CD4-positive, alpha-beta T cell treated with Interleukin-4 for 1 hour (primary cell): ENCODE results near the gene MAP7.

ENCODE experiments used
- DNase-seq, 2 donors: peaks; one replicate each; pipeline ENCODE4 v3.0.0-alpha.2; 2020 to 2022

The MAP7 gene

GRCh38 chr6:136527831-136528230, 22.4 kb downstream of the MAP7 start:
- DNase-seq, result no peak

DNA sequence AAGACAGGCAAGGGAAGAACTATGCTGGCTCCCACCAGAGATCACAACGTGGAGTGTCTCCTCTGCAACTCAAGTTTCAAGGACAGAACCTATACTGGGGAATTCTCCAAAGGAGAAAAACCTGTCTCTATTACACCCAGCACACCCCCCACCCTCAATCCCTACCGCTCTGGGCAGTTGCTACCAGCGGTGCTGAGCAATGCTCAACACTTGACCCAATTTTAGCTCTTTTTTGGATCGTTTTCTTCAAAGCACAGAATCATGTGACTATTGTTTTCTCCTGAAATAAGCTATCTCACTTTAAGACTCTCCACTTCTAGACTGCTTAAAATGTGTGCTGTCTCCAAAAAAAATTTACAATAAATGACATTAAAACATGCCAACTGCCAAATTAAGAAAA, 23.3 kb downstream of the MAP7 start:
- DNase-seq, result no peak

DNA sequence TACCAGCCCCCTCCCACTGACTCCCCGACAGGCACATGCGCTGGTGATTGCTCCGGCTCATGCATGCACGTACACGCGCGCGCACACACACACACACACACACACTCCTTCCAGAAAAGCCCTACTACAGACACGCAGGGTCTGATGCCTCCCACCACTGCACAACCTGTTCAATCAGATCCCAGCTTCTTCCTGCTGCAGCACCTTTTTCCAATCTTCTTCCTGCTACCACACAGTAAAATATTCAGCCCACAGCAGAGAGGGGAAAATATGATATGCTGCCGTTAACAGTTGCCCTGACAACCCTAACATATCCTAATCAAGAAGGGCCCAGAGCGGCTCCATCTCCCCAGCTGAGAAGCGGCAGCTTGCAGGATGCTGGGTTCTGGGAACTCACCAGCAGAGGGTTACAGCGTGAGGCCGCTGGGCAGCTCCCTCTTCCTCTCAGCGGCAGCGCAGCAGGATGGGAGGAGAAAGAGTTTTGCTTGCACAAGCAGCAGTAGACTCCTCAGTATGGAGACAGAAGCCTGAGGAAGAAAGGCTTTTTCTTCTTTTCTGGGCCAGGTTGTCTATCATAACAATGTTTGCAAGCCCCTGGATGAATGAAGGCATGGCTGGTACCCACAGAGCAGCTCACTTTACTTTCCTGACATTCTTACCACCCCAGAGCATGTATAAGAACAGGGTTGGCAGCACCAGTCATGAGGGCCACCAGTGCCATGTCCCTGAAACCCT, 23.9 kb downstream of the MAP7 start:
- DNase-seq, result peak in 1 of 2 donors; percentile 32

- no peak for DNase-seq
Measured at GRCh38 chr6:136525586-136526195, 24.5 kb downstream of the MAP7 start.

DNA sequence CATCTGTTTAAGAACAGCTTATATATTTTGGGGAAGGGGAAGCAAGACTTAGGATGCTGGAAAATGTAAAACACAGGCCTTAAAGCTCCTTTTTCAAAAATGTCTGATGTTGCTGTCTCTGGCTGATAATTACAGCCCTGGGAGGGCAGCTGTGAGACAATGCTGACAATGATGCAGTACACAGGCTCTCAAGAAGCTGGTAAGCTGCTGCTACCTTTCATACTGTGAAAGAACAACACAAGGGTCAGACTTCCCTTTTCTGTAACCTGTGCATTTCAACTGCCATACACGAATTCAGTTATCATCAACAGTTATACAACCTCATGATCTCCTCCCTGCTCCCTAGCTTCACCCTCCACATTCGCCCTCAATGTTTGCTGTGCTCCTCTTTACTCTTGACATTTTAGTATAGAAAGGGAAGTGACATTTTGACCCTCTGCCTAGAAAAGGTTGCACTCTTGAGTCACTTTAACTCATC, 25.2 kb downstream of the MAP7 start:
- DNase-seq, result no peak

DNA sequence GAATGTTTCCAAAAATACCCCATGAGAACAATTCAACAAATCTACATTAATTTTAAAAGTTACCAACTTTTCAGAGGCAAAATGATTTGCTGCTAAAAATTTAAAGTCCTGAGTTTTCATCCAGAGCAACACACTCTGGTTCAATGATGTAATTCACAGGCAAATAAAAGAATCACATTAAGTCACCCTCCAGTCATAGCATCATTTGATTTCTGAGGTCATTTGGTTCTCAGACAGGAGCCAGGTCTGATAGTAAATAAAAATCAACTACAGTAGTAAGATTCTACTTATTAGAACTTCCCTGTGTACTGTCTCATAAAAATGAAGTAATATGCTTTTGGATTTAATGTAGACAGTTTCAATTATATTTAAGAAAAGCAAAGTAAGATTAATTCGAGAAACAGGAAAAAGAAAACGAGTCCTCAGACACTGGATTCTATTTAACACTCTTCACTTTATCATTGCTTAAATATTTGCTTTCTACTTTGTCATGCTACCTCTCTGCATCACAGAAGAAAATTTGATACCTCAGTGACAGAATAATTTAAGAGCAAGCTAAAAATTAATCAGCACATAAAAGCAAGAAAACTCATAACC, 25.8 kb downstream of the MAP7 start:
- DNase-seq, result no peak

DNA sequence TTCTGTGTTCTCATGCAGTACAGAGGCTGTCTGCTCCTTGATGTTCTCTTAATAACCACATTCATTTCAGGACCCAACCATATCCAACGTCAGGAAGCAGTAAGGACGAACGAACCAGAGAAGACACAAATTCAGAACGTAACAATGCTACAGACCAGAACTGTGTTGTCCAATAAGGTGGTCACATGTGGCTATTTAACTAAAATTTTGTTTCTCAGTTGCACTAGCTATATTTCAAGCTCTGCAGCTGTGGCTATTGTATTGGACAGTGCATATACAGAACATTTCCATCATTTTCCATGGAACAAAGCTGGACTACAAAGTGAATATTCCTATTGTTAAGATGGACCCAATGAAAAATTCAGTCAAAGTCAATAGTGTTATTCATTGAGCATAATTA, 27.0 kb downstream of the MAP7 start:
- DNase-seq, result no peak

- no peak for DNase-seq
Measured at GRCh38 chr6:136522636-136523035, 27.6 kb downstream of the MAP7 start.

GRCh38 chr6:136521911-136522310, 28.3 kb downstream of the MAP7 start:
- no peak for DNase-seq

GRCh38 chr6:136521427-136521826, 28.8 kb downstream of the MAP7 start:
- DNase-seq, result no peak

- DNase-seq, result no peak
Measured at GRCh38 chr6:136520517-136520916, 29.7 kb downstream of the MAP7 start.

DNA sequence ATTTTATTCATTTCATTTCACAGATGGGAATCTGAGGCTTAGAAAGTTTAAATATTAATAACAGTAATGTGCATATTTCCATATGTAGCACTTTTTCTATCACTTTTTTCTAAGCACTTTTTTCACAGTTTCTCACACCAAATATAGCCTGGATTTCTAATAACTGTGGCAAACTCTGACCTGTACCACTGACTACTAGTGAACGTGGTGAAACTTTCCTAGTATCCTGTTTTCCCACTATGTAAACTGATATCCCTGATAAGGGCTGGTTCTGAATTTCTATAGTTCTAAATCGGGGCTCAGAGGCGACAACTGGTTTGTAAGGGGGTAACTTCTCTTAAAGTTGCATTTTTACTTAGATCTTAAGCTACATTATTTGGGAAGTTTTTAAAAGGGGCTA, 32.6 kb downstream of the MAP7 start:
- DNase-seq, result no peak

DNA sequence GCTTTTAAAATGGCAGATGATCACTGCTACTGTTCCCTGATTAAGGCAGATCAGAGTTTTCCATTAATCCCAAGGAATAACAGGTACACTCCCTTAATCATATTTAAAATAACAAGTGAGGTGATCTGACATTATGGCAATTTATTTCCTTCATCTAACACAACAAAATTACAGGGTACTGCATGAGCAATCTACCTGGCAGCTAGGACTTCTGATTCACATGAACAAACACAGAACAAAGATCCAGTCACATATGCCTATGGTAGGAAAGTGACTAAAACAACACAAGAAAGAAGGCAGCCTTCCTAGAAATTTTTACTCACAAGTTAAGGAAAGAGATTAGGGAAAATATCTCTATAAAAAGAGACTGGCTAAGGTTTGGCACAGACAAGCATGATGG, 33.2 kb downstream of the MAP7 start:
- DNase-seq, result no peak

GRCh38 chr6:136514591-136514990, 35.6 kb downstream of the MAP7 start:
- no peak for DNase-seq

DNA sequence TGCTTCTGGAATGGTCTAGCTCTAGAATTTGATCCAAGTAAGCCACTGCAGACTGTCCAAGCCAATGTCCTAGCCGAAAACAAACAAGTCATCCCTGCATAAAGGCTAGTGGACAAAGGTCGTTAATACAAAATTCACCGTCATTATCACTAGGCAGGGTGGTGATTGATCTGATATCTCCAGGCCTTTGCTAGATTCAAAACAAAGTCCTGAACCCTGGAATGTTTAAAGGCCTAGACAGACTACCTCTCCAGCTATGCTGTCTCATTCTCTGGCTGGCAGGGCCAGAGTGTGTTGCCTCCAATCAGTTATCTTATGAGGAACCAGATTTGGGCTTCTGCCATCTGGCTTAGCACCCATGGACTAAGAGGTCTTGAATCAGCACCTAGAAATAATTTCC, 38.3 kb downstream of the MAP7 start:
- no peak for DNase-seq

- no peak for DNase-seq
Measured at GRCh38 chr6:136511397-136511796, 38.8 kb downstream of the MAP7 start.

DNA sequence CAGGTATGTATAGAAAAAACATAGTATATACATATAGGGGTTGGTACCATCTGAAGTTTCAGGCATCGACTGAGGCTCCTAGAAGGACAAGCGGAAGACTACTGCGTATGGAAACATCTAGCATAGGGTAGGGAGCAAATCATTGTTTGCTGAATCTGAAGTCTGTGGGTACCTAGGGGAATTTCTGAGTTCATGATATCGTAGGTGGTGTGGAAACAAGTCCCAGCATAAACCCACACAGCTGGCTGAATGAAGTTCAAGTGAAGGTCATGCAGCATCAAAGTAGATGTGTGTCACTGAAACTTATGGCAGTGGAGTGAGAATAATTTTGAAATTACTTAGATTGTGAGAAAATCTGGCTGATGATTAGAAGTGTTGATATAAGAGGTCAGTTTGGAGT, 39.4 kb downstream of the MAP7 start:
- no peak for DNase-seq

DNA sequence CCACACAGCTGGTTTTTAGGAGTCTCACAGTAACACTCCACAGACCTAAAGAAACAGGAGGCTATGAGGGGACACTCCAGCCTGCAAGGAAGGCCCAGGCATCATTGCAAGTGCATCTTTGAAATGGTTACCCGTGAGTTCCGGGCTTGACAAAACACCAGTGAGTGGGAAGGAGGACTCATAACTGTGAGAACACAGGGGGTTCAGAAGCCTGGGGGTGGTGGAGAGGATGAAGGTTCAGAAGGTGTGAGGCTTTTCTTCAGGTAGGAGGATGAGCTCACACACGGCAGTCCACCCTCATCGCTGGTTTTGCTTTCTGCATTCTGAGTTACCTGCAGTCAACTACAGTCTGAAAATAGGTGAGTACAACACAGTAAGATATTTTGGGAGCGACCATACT, 39.9 kb downstream of the MAP7 start:
- DNase-seq, result no peak

DNA sequence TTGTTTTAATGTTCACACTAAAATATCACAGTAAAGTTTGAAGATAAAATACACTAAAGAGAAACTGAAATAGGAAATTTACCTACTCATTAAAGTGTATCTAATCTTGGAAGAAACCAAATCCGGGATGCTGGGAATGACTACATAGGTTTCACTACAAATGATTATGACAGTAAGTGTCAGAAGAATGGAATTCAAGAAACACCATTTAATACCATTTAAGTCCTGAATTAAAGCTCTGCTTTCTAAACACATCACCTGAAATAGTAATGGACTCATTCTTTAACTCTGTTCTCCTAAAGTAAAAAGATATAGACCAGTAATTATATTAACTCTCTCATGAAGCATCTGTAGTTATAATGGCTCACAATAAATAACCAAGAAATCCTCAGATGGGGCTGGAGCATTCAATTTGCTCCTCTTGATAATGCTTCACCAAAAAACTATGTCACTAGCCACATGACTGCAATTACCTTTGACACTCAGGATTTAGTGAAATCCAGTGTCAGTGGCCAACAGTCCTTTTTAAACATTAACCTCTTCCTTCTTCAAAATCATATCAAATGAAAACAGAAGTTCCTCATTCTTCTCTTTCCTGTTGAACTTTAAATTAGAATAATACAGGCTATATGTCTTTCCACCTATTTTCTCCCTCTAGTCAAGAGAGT, 41.4 kb downstream of the MAP7 start:
- DNase-seq, result no peak

- DNase-seq, result no peak
Measured at GRCh38 chr6:136506124-136506799, 44.0 kb downstream of the MAP7 start.

- DNase-seq, result no peak
Measured at GRCh38 chr6:136503303-136504029, 46.8 kb downstream of the MAP7 start.

DNA sequence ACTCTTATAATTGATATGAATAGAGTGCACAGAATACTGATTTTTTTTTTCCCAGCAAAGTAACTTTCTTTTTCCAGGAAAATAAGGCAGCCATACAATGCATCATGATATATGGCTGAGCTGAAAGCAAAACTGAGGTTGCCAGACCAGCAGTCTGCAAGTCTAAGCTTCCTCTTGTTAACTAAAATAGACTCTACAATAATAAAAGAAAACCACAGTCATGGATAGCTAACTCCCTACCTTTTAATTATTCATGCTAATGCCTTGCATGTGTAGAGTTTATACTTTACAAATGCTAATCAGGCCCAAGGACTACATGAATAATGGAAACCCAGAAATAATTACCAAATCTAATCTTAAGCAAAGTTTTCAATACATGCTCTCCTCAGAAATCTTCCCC, 47.4 kb downstream of the MAP7 start:
- DNase-seq, result no peak

DNA sequence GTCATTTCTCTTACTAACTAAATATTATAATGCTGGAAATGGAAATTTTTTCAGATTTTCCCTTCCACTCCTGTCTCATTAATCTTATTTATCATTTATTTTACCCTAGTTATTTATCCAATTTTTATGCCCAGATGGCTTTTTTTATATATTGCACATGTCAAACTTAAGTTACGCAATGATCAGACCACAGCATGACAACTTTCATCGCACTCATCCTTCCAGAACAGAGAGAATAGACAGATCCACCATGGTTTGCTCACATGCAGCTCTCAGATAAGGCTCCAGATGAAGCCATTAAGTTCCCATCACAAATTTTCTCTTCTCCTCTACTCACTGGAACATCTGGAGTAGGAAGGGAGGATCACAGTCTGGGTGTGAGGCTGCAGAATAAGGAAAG, 48.7 kb downstream of the MAP7 start:
- no peak for DNase-seq
